Body of pancreas (tissue), 4 donors: ENCODE data around the gene SNX1. TPM values are rescaled to one million over a fixed set of nuclear protein-coding genes. Genes with fewer than 3 reads are reported as not detected.

Source experiments
- ATAC-seq: fragments of 150-250 bp; one replicate; pipeline ENCODE4 v1.9.1; 2016
- DNase-seq, 4 donors: peaks; one replicate each; pipeline ENCODE4 v3.0.0-alpha.2; 2019
- H3K27ac ChIP-seq, 4 donors: fragments of 200-600 bp; sonication (generic); 1 replicate in 3 of 4; 2 replicates in 1 of 4; pipeline versions ENCODE4 v1.5.1 to v1.6.1; 2016 to 2019; ENCODE audit warnings: mild to moderate bottlenecking in 1 of 4, mixed read lengths in 1 of 4, moderate library complexity in 1 of 4
- H3K27me3 ChIP-seq, 2 donors: fragments of 200-600 bp; sonication (generic); one replicate each; pipeline ENCODE4 v1.6.0; 2016; ENCODE audit warnings: mild to moderate bottlenecking in 1 of 2
- H3K36me3 ChIP-seq, 2 donors: fragments of 200-600 bp; sonication (generic); replicated peaks in 1 of 2; 2 replicates each; pipeline ENCODE4 v1.5.1; 2016; ENCODE audit warnings: low read depth in 2 of 2; ENCODE audit not compliant: insufficient read depth in 1 of 2
- H3K4me1 ChIP-seq: fragments of 200-600 bp; sonication (generic); one replicate; pipeline ENCODE4 v1.6.0; 2016
- H3K4me3 ChIP-seq, 2 donors: fragments of 200-600 bp; sonication (generic); 1 replicate in 1 of 2; 2 replicates in 1 of 2; pipeline ENCODE4 v1.5.1; 2016 to 2019
- H3K9me3 ChIP-seq, 3 donors: fragments of 200-600 bp; sonication (generic); 1 replicate in 2 of 3; 2 replicates in 1 of 3; pipeline ENCODE4 v1.5.1; 2016
- POLR2A ChIP-seq, 3 donors: fragments of 450-650 bp; IDR thresholded peaks; one replicate each; pipeline ENCODE4 v1.6.1; 2016; ENCODE audit warnings: antibody characterized with exemption in 3 of 3, mild to moderate bottlenecking in 2 of 3
- WGBS, 2 donors: methylation state at CpG; one replicate each; pipeline ENCODE4 v1.1.5; 2017; 5-methylcytosine and 5-hydroxymethylcytosine counted together
- intact Hi-C: fragments of 100-400 bp; cut with DNase I; formaldehyde crosslinking; loops from one replicate; pipeline ENCODE4 v1.15.1; 2023
- total RNA-seq, 2 donors: library from RNA; depleted of rRNA; stranded (reverse); fragments of >200 nt; gene quantifications; one replicate each; pipeline ENCODE4 v1.1.0, GENCODE V29; 2016
- TF ChIP-seq, protein P1 (sequence below), 7 experiments: fragments of 450-650 bp in 4 of 7; fragments of 200-600 bp in 3 of 7; sonication (generic) in 3 of 7; IDR thresholded peaks; one replicate each; pipeline ENCODE4 v1.5.1; 2016 to 2019; ENCODE audit warnings: antibody characterized with exemption in 7 of 7

Gene SNX1
- total RNA-seq, 2 donors from 2014 or later: 26.7 to 27.4 TPM

GRCh38 chr15:64151727-64152506, 56.1 kb downstream of the SNX1 start, which contains the start of gene SNX22:
Gene SNX22 (plus strand): TSS chr15:64151731. CDS start chr15:64151776, 45 bp downstream.
- Histone ChIP-seq H3K27ac (peak within 1 kb of the TSS in 2 of 4 donors; percentile 42 to 46), H3K4me1 (peaks cover 34% of the 10 kb centered on the region), H3K27me3 (no peaks in the 10 kb centered on the region), H3K36me3 (peaks cover 14 to 19% of the 10 kb centered on the region in 2 donors), H3K4me3 (peak within 1 kb of the TSS; percentile 6 to 35), H3K9me3 (no peaks in the 10 kb centered on the region)
- intact Hi-C loops: loop anchor here (10.0 kb wide), 1 partner anchor 57 kb away; the partner anchor contains the start of genes CIAO2A and SNX1
- TF ChIP-seq, protein P1, sequence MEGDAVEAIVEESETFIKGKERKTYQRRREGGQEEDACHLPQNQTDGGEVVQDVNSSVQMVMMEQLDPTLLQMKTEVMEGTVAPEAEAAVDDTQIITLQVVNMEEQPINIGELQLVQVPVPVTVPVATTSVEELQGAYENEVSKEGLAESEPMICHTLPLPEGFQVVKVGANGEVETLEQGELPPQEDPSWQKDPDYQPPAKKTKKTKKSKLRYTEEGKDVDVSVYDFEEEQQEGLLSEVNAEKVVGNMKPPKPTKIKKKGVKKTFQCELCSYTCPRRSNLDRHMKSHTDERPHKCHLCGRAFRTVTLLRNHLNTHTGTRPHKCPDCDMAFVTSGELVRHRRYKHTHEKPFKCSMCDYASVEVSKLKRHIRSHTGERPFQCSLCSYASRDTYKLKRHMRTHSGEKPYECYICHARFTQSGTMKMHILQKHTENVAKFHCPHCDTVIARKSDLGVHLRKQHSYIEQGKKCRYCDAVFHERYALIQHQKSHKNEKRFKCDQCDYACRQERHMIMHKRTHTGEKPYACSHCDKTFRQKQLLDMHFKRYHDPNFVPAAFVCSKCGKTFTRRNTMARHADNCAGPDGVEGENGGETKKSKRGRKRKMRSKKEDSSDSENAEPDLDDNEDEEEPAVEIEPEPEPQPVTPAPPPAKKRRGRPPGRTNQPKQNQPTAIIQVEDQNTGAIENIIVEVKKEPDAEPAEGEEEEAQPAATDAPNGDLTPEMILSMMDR (IDR thresholded peaks at IDR 0.05): no peak
- TF ChIP-seq POLR2A (IDR thresholded peaks at IDR 0.05): peak in 1 of 3 donors; percentile 18
- DNase-seq: peak; percentile 45 to 70 (median 56)
- ATAC-seq: peak; percentile 9
- WGBS, 2 donors: 0% methylated on average over 70 of the region's 83 CpGs; no CpG with 5 or more reads in 1 of the 2 donors

DNA sequence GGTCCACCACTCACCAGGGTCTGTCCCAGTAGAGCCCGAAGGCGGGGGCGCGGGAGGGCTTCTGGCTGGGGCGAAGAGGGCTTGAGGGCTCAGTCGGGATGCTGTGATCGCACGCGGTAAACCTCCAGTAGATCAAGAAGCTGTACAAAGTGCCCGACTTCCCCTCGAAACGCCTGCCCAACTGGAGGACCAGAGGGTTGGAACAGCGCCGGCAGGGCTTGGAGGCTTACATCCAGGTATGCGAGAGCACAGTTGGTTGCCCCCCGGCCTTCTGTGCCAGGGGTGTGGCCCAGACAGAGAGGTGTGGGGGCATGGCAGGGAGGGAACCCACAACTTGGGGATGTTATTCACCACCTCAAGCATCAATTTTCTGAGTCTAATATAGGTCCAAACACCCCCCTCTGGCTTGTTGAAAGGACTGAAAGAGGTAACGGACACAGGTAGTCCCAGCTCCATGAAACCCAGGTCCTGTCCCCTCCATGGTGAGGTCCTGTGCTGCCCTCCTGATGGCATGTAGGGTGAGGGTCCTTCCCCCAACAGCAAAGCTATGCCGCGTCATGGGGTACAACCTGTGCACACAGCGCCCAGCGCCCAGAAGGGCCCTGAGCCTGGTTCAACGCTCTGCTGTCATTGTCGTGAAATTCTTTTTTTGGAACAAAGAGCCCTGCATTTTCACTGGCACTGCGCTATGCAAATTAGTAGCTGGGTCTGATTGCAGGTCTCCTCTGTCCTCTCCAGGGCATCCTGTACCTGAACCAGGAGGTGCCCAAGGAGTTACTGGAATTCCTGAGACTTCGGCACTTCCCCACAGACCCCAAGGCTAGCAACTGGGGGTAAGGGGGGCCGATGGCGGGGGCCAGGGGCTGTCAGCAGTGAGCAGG, 57.0 kb downstream of the SNX1 start:
- WGBS, 2 donors: 30 to 32% methylated on average over 12 to 27 of the region's 27 CpGs
- H3K4me1 ChIP-seq: peaks cover 35% of the 10 kb centered on the region
- no peaks in the 10 kb centered on the region for H3K27me3 ChIP-seq
- ATAC-seq (no peak), DNase-seq (peak in 2 of 4 donors; percentile 47 to 51)
- no peak for TF ChIP-seq POLR2A (IDR thresholded peaks at IDR 0.05)
- TF ChIP-seq, protein P1 (IDR thresholded peaks at IDR 0.05): no peak
- intact Hi-C loops: loop anchor here (10.0 kb wide), 1 partner anchor 58 kb away; the partner anchor contains the start of genes CIAO2A and SNX1
- peak overlapping the region in 1 of 2 donors; percentile 35 for H3K4me3 ChIP-seq
- peaks cover 21 to 23% of the 10 kb centered on the region in 2 donors for H3K36me3 ChIP-seq
- H3K27ac ChIP-seq: peak overlapping the region in 2 of 4 donors; percentile 10 to 42
- H3K9me3 ChIP-seq: no peaks in the 10 kb centered on the region

- H3K4me1 ChIP-seq: peaks cover 45% of the 10 kb centered on the region
- 12 to 18% methylated on average over 12 of the region's 12 CpGs for WGBS, 2 donors
- no peaks in the 10 kb centered on the region for H3K27me3 ChIP-seq
- DNase-seq (peak; percentile 90 to 94 (median 92)), ATAC-seq (peak; percentile 85)
- H3K27ac ChIP-seq: peak overlapping the region in 3 of 4 donors; percentile 21 to 40 (median 38)
- intact Hi-C loops: loop anchor here (10.0 kb wide), 1 partner anchor 59 kb away; the partner anchor contains the start of genes CIAO2A and SNX1
- H3K4me3 ChIP-seq: no peak overlapping the region
- peak in 2 of 3 donors; percentile 31 to 52 for TF ChIP-seq POLR2A (IDR thresholded peaks at IDR 0.05)
- TF ChIP-seq, protein P1 (IDR thresholded peaks at IDR 0.05): peak; percentile 95 to 98 (median 97)
- H3K36me3 ChIP-seq: peaks cover 26 to 33% of the 10 kb centered on the region in 2 donors
- no peaks in the 10 kb centered on the region for H3K9me3 ChIP-seq
Measured at GRCh38 chr15:64153480-64154367, 57.9 kb downstream of the SNX1 start.
